ENCODE data around the gene UBTD2. TPM values are rescaled to one million over a fixed set of nuclear protein-coding genes. Genes with fewer than 3 reads are reported as not detected.
A peak's percentile ranks its signal among the peaks of the same experiment; 100 is the strongest.

Gene UBTD2
- polyA plus RNA-seq, 1 donor (not counting 4 experiments of a cell fraction or from before 2014, with no cell fraction given): 16.2 TPM

DNA sequence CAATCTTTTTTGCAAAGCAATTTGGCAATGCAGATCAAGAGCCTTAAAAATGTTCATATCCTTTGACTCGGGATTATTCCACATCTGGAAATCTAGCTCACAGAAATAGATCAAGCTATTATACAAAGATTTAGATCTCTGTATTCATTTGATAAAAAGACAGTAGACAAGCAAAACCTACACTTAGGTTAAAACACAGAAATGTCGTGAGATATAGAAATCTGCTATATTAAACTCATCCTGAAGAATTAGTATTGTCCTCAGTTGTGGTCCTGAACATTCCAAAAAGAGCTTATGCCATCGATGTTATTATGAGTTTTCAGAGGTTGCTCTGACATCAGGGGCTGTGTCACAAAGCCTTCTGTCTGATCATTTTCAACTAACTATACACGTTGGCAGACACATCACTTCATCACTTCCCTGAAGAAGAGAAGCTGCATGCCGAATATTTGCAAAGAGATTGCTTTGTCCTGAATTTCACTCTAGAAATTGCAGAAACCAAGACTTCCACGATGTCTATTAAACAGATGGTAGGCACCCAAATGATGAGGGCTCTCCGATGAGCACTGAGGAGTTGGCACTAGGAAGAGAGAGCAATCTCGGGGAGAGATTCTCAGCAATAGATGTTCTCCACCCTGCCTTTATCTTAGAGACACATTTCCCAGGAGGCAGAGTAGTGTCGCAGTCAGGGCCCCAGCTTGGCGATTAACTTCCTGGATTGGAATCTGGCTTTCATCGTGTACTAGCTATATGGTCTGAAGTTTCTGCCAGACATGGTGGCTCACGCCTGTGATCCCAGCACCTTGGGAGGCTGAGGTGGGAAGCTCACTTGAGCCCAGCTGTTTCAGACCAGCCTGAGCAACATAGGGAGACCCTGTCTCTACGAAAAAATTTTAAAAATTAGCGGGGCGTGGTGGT lies 1.9 kb upstream of the UBTD2 start:
- Histone ChIP-seq H2AFZ (ENCODE audit: control insufficient read depth, low read length) (no peak overlapping the region), H3K9me3 (ENCODE audit: control insufficient read depth, low read depth, low read length) (no peaks in the 10 kb centered on the region), H3K4me1 (ENCODE audit: control insufficient read depth, extremely low read depth, insufficient read depth, low read length) (peaks cover 20% of the 10 kb centered on the region), H3K4me2 (ENCODE audit: control insufficient read depth, extremely low read depth, insufficient read depth, low read depth, low read length) (no peak overlapping the region), H4K20me1 (ENCODE audit: control insufficient read depth, extremely low read depth, insufficient read depth, low read length) (no peaks in the 10 kb centered on the region), H3K27ac (ENCODE audit: control insufficient read depth, insufficient read depth, low read length) (no peak overlapping the region), H3K27me3 (ENCODE audit: control insufficient read depth, extremely low read depth, insufficient read depth, low read length) (no peaks in the 10 kb centered on the region), H3K36me3 (ENCODE audit: control insufficient read depth in 2 of 2, extremely low read depth in 1 of 2, insufficient read depth in 2 of 2, low read length in 2 of 2) (peaks cover 0 to 2% of the 10 kb centered on the region in 2 experiments), H3K9me1 (ENCODE audit: control insufficient read depth, extremely low read depth, insufficient read depth, low read length) (no peaks in the 10 kb centered on the region), H3K4me3 (ENCODE audit: control insufficient read depth in 2 of 3, extremely low read depth in 1 of 3, insufficient read depth in 2 of 3, low read depth in 1 of 3, low read length in 3 of 3) (no peak overlapping the region), H3K79me2 (ENCODE audit: control insufficient read depth, insufficient read depth, low read length) (peaks cover 27% of the 10 kb centered on the region), H3K9ac (ENCODE audit: control insufficient read depth, extremely low read depth, insufficient read depth, low read length) (no peak overlapping the region)
- FAIRE-seq: no peak
- dilution Hi-C loops (cut with MboI; ENCODE audit: extremely low pct_ligation_motif_present, low sequenced_read_pairs): no loop called here
- DNase-seq (ENCODE audit: low read depth, low spot score): no peak
- TF ChIP-seq EZH2 (IDR thresholded peaks at IDR 0.05; ENCODE audit: low read length) (no peak), CTCF (optimal IDR thresholded peaks at IDR 0.05 in 1 of 3, IDR thresholded peaks at IDR 0.05 in 1 of 3, conservative IDR thresholded peaks at IDR 0.05 in 1 of 3; ENCODE audit: extremely low read depth in 1 of 3, insufficient read depth in 2 of 3, low read length in 3 of 3) (no peak)

- H3K4me1 ChIP-seq (ENCODE audit: control insufficient read depth, extremely low read depth, insufficient read depth, low read length): peaks cover 20% of the 10 kb centered on the region
- peaks cover 0 to 2% of the 10 kb centered on the region in 2 experiments for H3K36me3 ChIP-seq (ENCODE audit: control insufficient read depth in 2 of 2, extremely low read depth in 1 of 2, insufficient read depth in 2 of 2, low read length in 2 of 2)
- FAIRE-seq (no peak), DNase-seq (ENCODE audit: low read depth, low spot score) (no peak)
- TF ChIP-seq EZH2 (IDR thresholded peaks at IDR 0.05; ENCODE audit: low read length) (no peak), CTCF (optimal IDR thresholded peaks at IDR 0.05 in 1 of 3, IDR thresholded peaks at IDR 0.05 in 1 of 3, conservative IDR thresholded peaks at IDR 0.05 in 1 of 3; ENCODE audit: extremely low read depth in 1 of 3, insufficient read depth in 2 of 3, low read length in 3 of 3) (no peak)
- no peaks in the 10 kb centered on the region for H3K9me3 ChIP-seq (ENCODE audit: control insufficient read depth, low read depth, low read length)
- H4K20me1 ChIP-seq (ENCODE audit: control insufficient read depth, extremely low read depth, insufficient read depth, low read length): no peaks in the 10 kb centered on the region
- H3K27me3 ChIP-seq (ENCODE audit: control insufficient read depth, extremely low read depth, insufficient read depth, low read length): no peaks in the 10 kb centered on the region
- no peaks in the 10 kb centered on the region for H3K9me1 ChIP-seq (ENCODE audit: control insufficient read depth, extremely low read depth, insufficient read depth, low read length)
- H3K79me2 ChIP-seq (ENCODE audit: control insufficient read depth, insufficient read depth, low read length): peaks cover 36% of the 10 kb centered on the region
- peak overlapping the region; percentile 29 for H3K27ac ChIP-seq (ENCODE audit: control insufficient read depth, insufficient read depth, low read length)
- dilution Hi-C loops (cut with MboI; ENCODE audit: extremely low pct_ligation_motif_present, low sequenced_read_pairs): no loop called here
- peak overlapping the region; percentile 93 for H2AFZ ChIP-seq (ENCODE audit: control insufficient read depth, low read length)
- peak overlapping the region; percentile 97 for H3K4me2 ChIP-seq (ENCODE audit: control insufficient read depth, extremely low read depth, insufficient read depth, low read depth, low read length)
- peak overlapping the region; percentile 73 to 91 (median 79) for H3K4me3 ChIP-seq (ENCODE audit: control insufficient read depth in 2 of 3, extremely low read depth in 1 of 3, insufficient read depth in 2 of 3, low read depth in 1 of 3, low read length in 3 of 3)
- peak overlapping the region; percentile 82 for H3K9ac ChIP-seq (ENCODE audit: control insufficient read depth, extremely low read depth, insufficient read depth, low read length)
Measured at GRCh38 chr5:172284611-172284980, 1.0 kb upstream of the UBTD2 start.

Measured in keratinocyte (primary cell).